Liver (tissue), 9 donors: ENCODE data around the gene TMED10. TPM values are rescaled to one million over a fixed set of nuclear protein-coding genes. Genes with fewer than 3 reads are reported as not detected.

Experiments
- DNase-seq: peaks from one replicate; pipeline ENCODE4 v3.0.0-alpha.2; 2017; ENCODE audit warnings: low spot score
- H3K27ac ChIP-seq, 2 donors: one replicate each; pipeline ENCODE4 v1.7.0; 2013; ENCODE audit warnings: inconsistent platforms in 2 of 2, low read length in 2 of 2, control low read depth in 1 of 2, low read depth in 1 of 2, mild to moderate bottlenecking in 1 of 2
- H3K27me3 ChIP-seq, 4 donors: one replicate each; pipeline versions ENCODE4 v1.6.1 to v1.7.0; 2013; ENCODE audit warnings: low read length in 3 of 4, inconsistent platforms in 1 of 4, mild to moderate bottlenecking in 1 of 4, moderate library complexity in 1 of 4; ENCODE audit not compliant: control insufficient read depth in 4 of 4, insufficient read depth in 4 of 4
- H3K36me3 ChIP-seq, 4 donors: one replicate each; pipeline versions ENCODE4 v1.6.1 to v1.7.0; 2013; ENCODE audit warnings: low read length in 3 of 4, mild to moderate bottlenecking in 3 of 4, low read depth in 1 of 4, moderate library complexity in 1 of 4; ENCODE audit not compliant: control insufficient read depth in 4 of 4, insufficient read depth in 3 of 4
- H3K4me1 ChIP-seq, 4 donors: one replicate each; pipeline versions ENCODE4 v1.6.1 to v1.7.0; 2013; ENCODE audit warnings: low read length in 3 of 4, mild to moderate bottlenecking in 3 of 4, moderate library complexity in 1 of 4; ENCODE audit not compliant: control insufficient read depth in 4 of 4, insufficient read depth in 4 of 4
- H3K4me3 ChIP-seq, 3 donors: one replicate each; pipeline versions ENCODE4 v1.6.1 to v1.7.0; 2013; ENCODE audit warnings: low read length in 3 of 3, control low read depth in 1 of 3, low read depth in 1 of 3, mild to moderate bottlenecking in 1 of 3
- H3K9ac ChIP-seq, 2 donors: one replicate each; pipeline ENCODE4 v1.7.0; 2013; ENCODE audit warnings: low read length in 2 of 2, mild to moderate bottlenecking in 2 of 2, moderate library complexity in 2 of 2, control low read depth in 1 of 2, low read depth in 1 of 2
- H3K9me3 ChIP-seq, 4 donors: one replicate each; pipeline versions ENCODE4 v1.6.1 to v1.7.0; 2013; ENCODE audit warnings: low read length in 3 of 4; ENCODE audit not compliant: control insufficient read depth in 4 of 4
- ATF3 ChIP-seq: IDR thresholded peaks from 2 replicates; pipeline ENCODE4 v1.6.1; 2016; ENCODE audit warnings: antibody characterized with exemption
- CTCF ChIP-seq: fragments of 150-350 bp; IDR thresholded peaks from 2 replicates; pipeline ENCODE4 v1.5.1; 2017; ENCODE audit warnings: improper control_type of control experiment, low read depth, low read length; ENCODE audit not compliant: missing input control
- EGR1 ChIP-seq, 2 donors: IDR thresholded peaks; 2 replicates each; pipeline ENCODE4 v1.6.1; 2016 to 2018; ENCODE audit warnings: antibody characterized with exemption in 2 of 2, low read depth in 2 of 2
- FOXA2 ChIP-seq: IDR thresholded peaks from 2 replicates; pipeline ENCODE4 v1.6.1; 2016; ENCODE audit warnings: antibody characterized with exemption
- GABPA ChIP-seq, 2 donors: IDR thresholded peaks in 1 of 2; conservative IDR thresholded peaks in 1 of 2; 2 replicates each; pipeline ENCODE4 v1.6.1; 2016; ENCODE audit warnings: antibody characterized with exemption in 2 of 2, mild to moderate bottlenecking in 1 of 2, moderate library complexity in 1 of 2
- HNF4A ChIP-seq, 2 donors: conservative IDR thresholded peaks; 2 replicates each; pipeline ENCODE4 v1.6.1; 2016; ENCODE audit warnings: antibody characterized with exemption in 2 of 2, mild to moderate bottlenecking in 2 of 2
- HNF4G ChIP-seq: IDR thresholded peaks from 2 replicates; pipeline ENCODE4 v1.6.1; 2016; ENCODE audit warnings: antibody characterized with exemption
- JUND ChIP-seq, 2 donors: IDR thresholded peaks; 2 replicates each; pipeline ENCODE4 v1.6.1; 2016; ENCODE audit warnings: antibody characterized with exemption in 2 of 2
- RAD21 ChIP-seq, 2 donors: IDR thresholded peaks; 2 replicates each; pipeline ENCODE4 v1.6.1; 2016; ENCODE audit warnings: antibody characterized with exemption in 2 of 2, mild to moderate bottlenecking in 2 of 2
- REST ChIP-seq: IDR thresholded peaks from 2 replicates; pipeline ENCODE4 v1.6.1; 2016; ENCODE audit warnings: antibody characterized with exemption, mild to moderate bottlenecking
- RXRA ChIP-seq, 2 donors: IDR thresholded peaks; 2 replicates each; pipeline ENCODE4 v1.6.1; 2017 to 2018; ENCODE audit warnings: antibody characterized with exemption in 2 of 2, mild to moderate bottlenecking in 1 of 2
- SP1 ChIP-seq: IDR thresholded peaks from 2 replicates; pipeline ENCODE4 v1.6.1; 2018; ENCODE audit warnings: antibody characterized with exemption, mild to moderate bottlenecking
- TAF1 ChIP-seq: conservative IDR thresholded peaks from 2 replicates; pipeline ENCODE4 v1.6.1; 2016; ENCODE audit warnings: antibody characterized with exemption, mild to moderate bottlenecking
- YY1 ChIP-seq: IDR thresholded peaks from 2 replicates; pipeline ENCODE4 v1.6.1; 2016; ENCODE audit warnings: antibody characterized with exemption, mild to moderate bottlenecking
- ZBTB33 ChIP-seq: IDR thresholded peaks from 2 replicates; pipeline ENCODE4 v1.6.1; 2016; ENCODE audit warnings: antibody characterized with exemption
- WGBS: extraction: QIAGEN DNeasy Blood & Tissue Kit; methylation state at CpG from one replicate; pipeline ENCODE4 v1.1.7; 2013; 5-methylcytosine and 5-hydroxymethylcytosine counted together
- polyA plus RNA-seq, 2 donors: library from polyadenylated mRNA; stranded (reverse) in 1 of 2; unstranded in 1 of 2; fragments of 200-250 nt in 1 of 2; fragments of >200 nt in 1 of 2; fragmentation: Nextera tagmentation in 1 of 2; extraction: Ambion mirVana in 1 of 2; gene quantifications; one replicate each; pipeline versions ENCODE4 v1.2.1 to v1.2.3, GENCODE V29; 2013 to 2015
- total RNA-seq, 2 donors: library from RNA; depleted of rRNA; stranded (reverse); fragments of >200 nt; gene quantifications; one replicate each; pipeline ENCODE4 v1.2.3, GENCODE V29; 2014
- donor health status: healthy.
- donor health status: healthy.
- donor health status: healthy.
- donor health status: healthy.
- donor health status: healthy.

The TMED10 gene
- total and polyA plus RNA-seq, 4 donors = 167 to 349 (median 252) TPM

- Histone ChIP-seq H3K27ac (no peak overlapping the region), H3K4me3 (no peak overlapping the region), H3K9ac (no peak overlapping the region), H3K36me3 (peaks cover 7 to 72% (median 61%) of the 10 kb centered on the region in 4 donors), H3K9me3 (no peaks in the 10 kb centered on the region), H3K4me1 (no peaks in the 10 kb centered on the region), H3K27me3 (no peaks in the 10 kb centered on the region)
- DNase-seq = no peak
- TF ChIP-seq ATF3 (no peak), RXRA (IDR thresholded peaks at IDR 0.05) (no peak), TAF1 (no peak), REST (no peak), FOXA2 (no peak), GABPA (IDR thresholded peaks at IDR 0.05 in 1 of 2, conservative IDR thresholded peaks at IDR 0.05 in 1 of 2) (no peak), CTCF (no peak)
Observed at GRCh38 chr14:75098212-75098611, 78.2 kb downstream of the TMED10 start.

- no peak for TF ChIP-seq JUND (IDR thresholded peaks at IDR 0.05)
- no peak for TF ChIP-seq YY1
- TF ChIP-seq TAF1 = no peak
- no peak for TF ChIP-seq FOXA2
- TF ChIP-seq RAD21 (IDR thresholded peaks at IDR 0.05) = no peak
- no peak for TF ChIP-seq HNF4G
- Histone ChIP-seq H3K4me3 (no peak overlapping the region), H3K9ac (no peak overlapping the region), H3K9me3 (no peaks in the 10 kb centered on the region), H3K4me1 (no peaks in the 10 kb centered on the region), H3K36me3 (peaks cover 5 to 77% (median 63%) of the 10 kb centered on the region in 4 donors), H3K27ac (no peak overlapping the region), H3K27me3 (no peaks in the 10 kb centered on the region)
- DNase-seq = no peak
- 90% methylated on average over 6 of the region's 6 CpGs for WGBS
Observed at GRCh38 chr14:75096959-75097358, 79.5 kb downstream of the TMED10 start.

GRCh38 chr14:75095690-75096089 lies 80.7 kb downstream of the TMED10 start:
- Histone ChIP-seq H3K27me3 (no peaks in the 10 kb centered on the region), H3K4me3 (no peak overlapping the region), H3K36me3 (peaks cover 5 to 73% (median 59%) of the 10 kb centered on the region in 4 donors), H3K9me3 (no peaks in the 10 kb centered on the region), H3K4me1 (no peaks in the 10 kb centered on the region), H3K9ac (no peak overlapping the region), H3K27ac (no peak overlapping the region)
- WGBS = 93% methylated on average over 4 of the region's 4 CpGs
- DNase-seq = no peak
- TF ChIP-seq HNF4A (conservative IDR thresholded peaks at IDR 0.05) = no peak
- no peak for TF ChIP-seq ZBTB33
- no peak for TF ChIP-seq REST
- no peak for TF ChIP-seq FOXA2
- no peak for TF ChIP-seq HNF4G
- no peak for TF ChIP-seq EGR1 (IDR thresholded peaks at IDR 0.05; ENCODE audit: low read depth in 2 of 2)
- no peak for TF ChIP-seq SP1
